ENCODE results near the gene ARMH2. TPM values are rescaled to one million over a fixed set of nuclear protein-coding genes. Genes with fewer than 3 reads are reported as not detected.

ARMH2 gene
- total and polyA plus RNA-seq, 9 of the 15 experiments (the other 6 are each of a cell fraction or from before 2014, with no cell fraction given): not detected

- peak; percentile 86 for TF ChIP-seq ESRRA (IDR thresholded peaks at IDR 0.05; ENCODE audit: borderline replicate concordance, low read depth)
- no peak for TF ChIP-seq FOXJ3 (CRISPR knock-in tag; IDR thresholded peaks at IDR 0.05)
- no peak for TF ChIP-seq MCM5 (IDR thresholded peaks at IDR 0.05; ENCODE audit: low read depth)
- peak; percentile 24; the same call in 1 of the 2 replicates for TF ChIP-seq NBN (IDR thresholded peaks at IDR 0.05; ENCODE audit: low read depth)
- 0 out of 2 replicates have a peak, but pooled peaks have one; percentile 67 for TF ChIP-seq KAT7 (CRISPR knock-in tag; IDR thresholded peaks at IDR 0.05; ENCODE audit: borderline replicate concordance)
- TF ChIP-seq ZNF280A (IDR thresholded peaks at IDR 0.05; ENCODE audit: low read depth, partially characterized antibody): no peak
- TF ChIP-seq HNRNPK (IDR thresholded peaks at IDR 0.05; ENCODE audit: low read depth, low read length, poor library complexity, severe bottlenecking): no peak
- no peak; a peak in 1 of 4 replicates for TF ChIP-seq NONO (IDR thresholded peaks at IDR 0.05; ENCODE audit: low read depth in 2 of 2, low read length in 1 of 2)
- peak; percentile 99 for TF ChIP-seq TFE3 (CRISPR knock-in tag; IDR thresholded peaks at IDR 0.05)
- no peak for TF ChIP-seq NR0B1 (IDR thresholded peaks at IDR 0.05; ENCODE audit: partially characterized antibody)
- peak in 1 of 2 experiments; percentile 71; a peak in 3 of 4 replicates for TF ChIP-seq FOXK2 (conservative IDR thresholded peaks at IDR 0.05 in 1 of 2, IDR thresholded peaks at IDR 0.05 in 1 of 2; ENCODE audit: low read depth in 2 of 2)
- TF ChIP-seq ZFX (CRISPR knock-in tag; IDR thresholded peaks at IDR 0.05): peak; percentile 94
- no peak for TF ChIP-seq HES1 (IDR thresholded peaks at IDR 0.05; ENCODE audit: low read depth)
- no peak for TF ChIP-seq ID3 (CRISPR knock-in tag; IDR thresholded peaks at IDR 0.05)
- peak; percentile 47 for TF ChIP-seq ID3 (tag; IDR thresholded peaks at IDR 0.05)
- TF ChIP-seq TAF9B (IDR thresholded peaks at IDR 0.05; ENCODE audit: partially characterized antibody): peak; percentile 92
- TF ChIP-seq NCOA4 (IDR thresholded peaks at IDR 0.05; ENCODE audit: partially characterized antibody): no peak
- TF ChIP-seq CAMTA2 (CRISPR knock-in tag; conservative IDR thresholded peaks at IDR 0.05): 0 out of 2 replicates have a peak, but pooled peaks have one; percentile 72
- TF ChIP-seq DACH1 (IDR thresholded peaks at IDR 0.05; ENCODE audit: partially characterized antibody): no peak
- no peak for TF ChIP-seq ZFPM2 (CRISPR knock-in tag; IDR thresholded peaks at IDR 0.05)
- no peak for TF ChIP-seq GATA2 (CRISPR knock-in tag; IDR thresholded peaks at IDR 0.05)
- no peak for TF ChIP-seq STAG1 (CRISPR knock-in tag; IDR thresholded peaks at IDR 0.05; ENCODE audit: borderline replicate concordance)
- TF ChIP-seq SMAD2 (IDR thresholded peaks at IDR 0.05; ENCODE audit: low read depth, low read length): no peak
Observed at GRCh38 chr6:24774696-24775519, 23.8 kb downstream of the ARMH2 start, which contains the start of gene GMNN (continued).

Measured in K562 (cell line).